HG02884 (cell line): ENCODE measurements around the gene DAD1.
"Not testable (repeated sequence)": the region's sequence is repeated elsewhere in the genome, so short reads cannot be mapped to it uniquely, and the experiment has no call there.

Source experiments
- ATAC-seq: cut with Tn5 transposase; IDR thresholded peaks from one replicate; pipeline ENCODE4 v1.9.1; 2021; ENCODE audit warnings: mild to moderate bottlenecking, moderate library complexity; ENCODE audit not compliant: unreplicated experiment

Gene DAD1

DNA sequence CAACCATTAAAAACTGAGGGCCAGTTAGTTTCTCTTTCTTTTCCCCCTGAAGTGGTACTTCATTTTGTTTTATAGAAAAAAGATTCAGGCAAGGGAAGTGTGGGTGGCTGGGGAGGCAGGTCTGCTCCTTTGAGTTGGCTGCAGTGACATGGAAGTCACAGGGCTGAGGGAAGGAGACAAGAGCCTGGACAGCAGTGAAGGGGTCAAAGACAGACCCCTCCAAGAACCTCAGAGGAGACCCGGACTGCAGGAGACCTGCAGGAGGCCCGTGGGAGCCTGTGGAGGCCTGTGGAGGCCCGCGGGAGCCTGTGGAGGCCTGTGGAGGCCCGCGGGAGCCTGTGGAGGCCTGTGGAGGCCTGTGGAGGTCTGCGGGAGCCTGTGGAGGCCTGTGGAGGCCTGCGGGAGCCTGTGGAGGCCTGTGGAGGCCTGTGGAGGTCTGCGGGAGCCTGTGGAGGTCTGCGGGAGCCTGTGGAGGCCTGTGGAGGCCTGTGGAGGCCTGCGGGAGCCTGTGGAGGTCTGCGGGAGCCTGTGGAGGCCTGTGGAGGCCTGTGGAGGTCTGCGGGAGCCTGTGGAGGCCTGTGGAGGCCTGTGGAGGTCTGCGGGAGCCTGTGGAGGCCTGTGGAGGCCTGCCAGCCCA lies 35.0 kb downstream of the DAD1 start:
- not testable (repeated sequence) for ATAC-seq

DNA sequence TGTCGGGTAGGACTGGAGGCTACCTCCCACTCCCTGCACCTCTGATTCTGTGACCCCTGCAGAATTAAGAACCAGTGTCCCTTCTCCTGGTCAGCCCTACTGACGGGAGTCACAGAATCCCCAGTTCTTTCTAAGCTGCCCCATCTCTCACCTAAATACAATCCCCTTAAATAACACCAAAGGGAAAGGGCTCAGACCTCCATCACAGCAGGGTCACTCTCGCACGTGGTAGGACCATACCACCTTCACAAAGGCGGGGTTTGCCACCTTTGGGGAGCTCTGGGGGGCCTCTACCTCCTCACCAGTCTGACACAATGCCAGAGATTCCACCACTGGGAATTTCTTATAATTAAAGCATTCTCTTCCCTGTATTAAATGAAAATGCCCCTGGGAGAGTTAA lies 35.6 kb downstream of the DAD1 start:
- ATAC-seq = no peak

GRCh38 chr14:22552827-22553076 lies 36.3 kb downstream of the DAD1 start:
- no peak for ATAC-seq

DNA sequence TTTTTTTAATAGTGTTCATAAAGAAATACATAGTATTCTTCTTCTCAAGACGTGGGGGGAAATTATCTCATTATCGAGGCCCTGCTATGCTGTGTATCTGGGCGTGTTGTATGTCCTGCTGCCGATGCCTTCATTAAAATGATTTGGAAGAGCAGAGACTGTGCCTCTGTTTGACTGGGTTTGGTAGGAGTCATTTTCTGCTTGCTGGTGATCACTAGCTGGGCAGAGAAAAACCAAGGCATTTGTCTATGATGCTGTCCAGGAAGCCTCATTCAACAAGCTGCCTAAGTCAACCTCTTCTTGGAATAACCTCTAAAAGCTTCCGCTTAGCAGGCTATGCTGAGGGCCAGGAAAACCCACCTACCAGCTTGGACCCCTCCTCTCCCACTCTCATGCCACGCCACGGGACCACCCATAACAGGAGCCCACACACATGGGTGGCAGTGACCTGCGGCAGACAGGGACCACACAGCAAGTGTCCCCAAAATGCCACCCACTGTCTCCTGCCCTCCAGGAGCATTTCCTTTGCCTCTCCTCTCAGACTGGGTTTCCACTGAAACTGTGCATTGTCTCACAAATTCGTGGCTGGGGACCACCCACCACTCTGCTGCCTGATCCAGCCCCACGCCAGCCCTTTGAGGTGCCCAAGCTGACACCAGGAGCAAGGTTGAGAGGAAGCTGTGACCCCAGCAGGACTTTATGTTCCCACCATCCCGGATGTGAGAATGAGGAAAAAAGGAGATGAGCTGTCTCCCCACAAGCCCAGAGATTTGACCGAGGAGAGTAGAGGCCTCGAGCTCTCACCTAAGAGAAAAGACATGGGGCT lies 36.8 kb downstream of the DAD1 start:
- no peak for ATAC-seq

DNA sequence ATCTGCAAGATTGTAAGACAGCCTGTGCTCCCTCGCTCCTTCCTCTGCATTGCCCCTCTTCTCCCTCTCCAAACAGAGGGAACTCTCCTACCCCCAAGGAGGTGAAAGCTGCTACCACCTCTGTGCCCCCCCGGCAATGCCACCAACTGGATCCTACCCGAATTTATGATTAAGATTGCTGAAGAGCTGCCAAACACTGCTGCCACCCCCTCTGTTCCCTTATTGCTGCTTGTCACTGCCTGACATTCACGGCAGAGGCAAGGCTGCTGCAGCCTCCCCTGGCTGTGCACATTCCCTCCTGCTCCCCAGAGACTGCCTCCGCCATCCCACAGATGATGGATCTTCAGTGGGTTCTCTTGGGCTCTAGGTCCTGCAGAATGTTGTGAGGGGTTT lies 37.4 kb downstream of the DAD1 start:
- ATAC-seq = no peak

- peak; percentile 70 for ATAC-seq
These were observed 38.9 kb downstream of the DAD1 start for GRCh38 chr14:22549981-22550673.

- ATAC-seq = no peak
These were observed 39.6 kb downstream of the DAD1 start for GRCh38 chr14:22549324-22549962.

DNA sequence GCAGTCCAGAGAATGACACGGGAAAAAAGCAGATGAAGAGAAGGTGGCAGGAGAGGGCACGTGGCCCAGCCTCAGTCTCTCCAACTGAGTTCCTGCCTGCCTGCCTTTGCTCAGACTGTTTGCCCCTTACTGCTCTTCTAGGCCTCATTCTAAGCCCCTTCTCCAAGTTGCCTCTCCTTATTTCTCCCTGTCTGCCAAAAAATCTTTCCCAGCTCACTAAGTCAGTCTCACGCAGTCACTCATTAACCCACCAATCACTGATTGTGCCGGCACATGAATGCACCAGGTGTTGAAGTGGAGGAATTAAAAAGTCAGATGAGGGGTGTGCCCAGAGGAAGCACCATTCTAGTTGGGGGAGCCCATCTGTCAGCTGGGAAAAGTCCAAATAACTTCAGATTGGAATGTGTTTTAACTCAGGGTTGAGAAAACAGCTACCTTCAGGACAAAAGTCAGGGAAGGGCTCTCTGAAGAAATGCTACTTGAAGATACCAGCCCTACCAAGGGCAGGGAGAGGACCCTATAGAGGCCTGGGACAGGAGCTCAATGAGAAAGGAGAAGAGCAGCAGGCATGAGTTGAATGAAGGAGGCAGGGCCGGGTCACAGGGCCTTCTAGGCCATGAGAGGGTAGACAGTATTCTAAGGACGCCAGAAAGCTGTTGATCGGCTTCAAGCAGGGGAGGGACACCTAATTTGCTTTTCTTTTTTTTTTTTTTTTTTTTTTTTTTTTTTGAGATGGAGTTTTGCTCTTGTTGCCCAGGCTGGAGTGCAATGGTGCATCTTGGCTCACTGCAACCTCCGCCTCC lies 40.9 kb downstream of the DAD1 start:
- ATAC-seq = no peak

DNA sequence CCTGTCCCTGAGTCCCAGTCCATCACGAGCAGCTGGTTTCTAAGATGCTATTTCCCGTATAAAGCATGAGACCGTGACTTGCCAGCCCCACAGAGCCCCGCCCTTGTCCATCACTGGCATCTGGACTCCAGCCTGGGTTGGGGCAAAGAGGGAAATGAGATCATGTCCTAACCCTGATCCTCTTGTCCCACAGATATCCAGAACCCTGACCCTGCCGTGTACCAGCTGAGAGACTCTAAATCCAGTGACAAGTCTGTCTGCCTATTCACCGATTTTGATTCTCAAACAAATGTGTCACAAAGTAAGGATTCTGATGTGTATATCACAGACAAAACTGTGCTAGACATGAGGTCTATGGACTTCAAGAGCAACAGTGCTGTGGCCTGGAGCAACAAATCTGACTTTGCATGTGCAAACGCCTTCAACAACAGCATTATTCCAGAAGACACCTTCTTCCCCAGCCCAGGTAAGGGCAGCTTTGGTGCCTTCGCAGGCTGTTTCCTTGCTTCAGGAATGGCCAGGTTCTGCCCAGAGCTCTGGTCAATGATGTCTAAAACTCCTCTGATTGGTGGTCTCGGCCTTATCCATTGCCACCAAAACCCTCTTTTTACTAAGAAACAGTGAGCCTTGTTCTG lies 41.6 kb downstream of the DAD1 start:
- no peak for ATAC-seq

GRCh38 chr14:22546722-22547071 lies 42.3 kb downstream of the DAD1 start:
- no peak for ATAC-seq

DNA sequence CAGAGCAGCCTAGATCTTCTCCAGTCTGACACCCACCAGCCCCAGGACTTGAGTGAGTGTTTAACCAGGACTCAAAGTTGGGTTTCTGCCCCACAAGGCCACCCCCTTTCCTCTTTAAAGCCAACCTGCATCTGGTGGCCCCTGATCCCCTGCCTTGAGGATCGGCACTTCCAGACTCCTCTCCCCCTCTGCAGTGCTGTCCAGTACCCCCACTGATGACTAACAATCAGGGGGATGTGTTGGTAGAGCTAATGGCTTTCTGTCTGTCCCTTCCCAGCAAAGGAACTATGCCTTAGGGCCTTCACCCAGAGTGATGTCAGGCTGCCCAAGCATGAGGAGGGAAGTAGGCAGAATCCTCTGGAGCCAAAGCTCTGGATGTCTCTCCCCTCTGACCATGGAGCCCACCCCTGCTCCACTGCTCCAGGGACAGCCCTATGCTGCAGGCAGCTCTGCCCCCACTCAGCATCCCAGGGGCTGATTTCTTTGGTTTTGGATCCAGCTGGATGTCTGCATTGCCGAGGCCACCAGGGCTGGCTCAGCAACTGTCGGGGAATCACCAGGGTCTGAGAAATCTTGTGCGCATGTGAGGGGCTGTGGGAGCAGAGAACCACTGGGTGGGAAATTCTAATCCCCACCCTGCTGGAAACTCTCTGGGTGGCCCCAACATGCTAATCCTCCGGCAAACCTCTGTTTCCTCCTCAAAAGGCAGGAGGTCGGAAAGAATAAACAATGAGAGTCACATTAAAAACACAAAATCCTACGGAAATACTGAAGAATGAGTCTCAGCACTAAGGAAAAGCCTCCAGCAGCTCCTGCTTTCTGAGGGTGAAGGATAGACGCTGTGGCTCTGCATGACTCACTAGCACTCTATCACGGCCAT lies 42.9 kb downstream of the DAD1 start:
- no peak for ATAC-seq

DNA sequence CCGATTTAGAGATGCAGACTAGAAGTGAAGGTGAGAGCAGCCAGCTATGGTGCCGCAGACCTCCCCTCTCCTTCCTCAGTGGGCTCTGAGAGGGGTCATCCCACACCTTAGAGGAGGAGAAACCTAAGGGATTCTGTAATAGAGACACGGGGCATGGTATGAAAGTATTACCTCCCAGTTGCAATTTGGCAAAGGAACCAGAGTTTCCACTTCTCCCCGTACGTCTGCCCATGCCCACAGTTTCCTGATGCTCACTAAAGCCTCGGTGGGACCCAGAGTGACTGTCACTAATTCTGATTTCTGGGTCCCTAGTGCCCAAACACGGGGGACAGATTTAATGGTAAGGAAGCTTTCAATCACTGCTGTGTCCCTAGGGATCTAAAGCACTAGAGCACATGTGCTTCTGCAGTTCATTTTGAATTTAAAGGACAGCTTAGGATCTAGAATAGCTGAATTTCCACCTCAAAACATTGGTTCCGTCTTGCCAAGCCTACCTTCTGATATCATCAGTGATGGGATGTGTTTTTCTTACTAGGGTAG lies 44.1 kb downstream of the DAD1 start:
- ATAC-seq = no peak

GRCh38 chr14:22544406-22544805 lies 44.6 kb downstream of the DAD1 start:
- no peak for ATAC-seq

- not testable (repeated sequence) for ATAC-seq
These were observed 45.3 kb downstream of the DAD1 start for GRCh38 chr14:22543570-22544357.

DNA sequence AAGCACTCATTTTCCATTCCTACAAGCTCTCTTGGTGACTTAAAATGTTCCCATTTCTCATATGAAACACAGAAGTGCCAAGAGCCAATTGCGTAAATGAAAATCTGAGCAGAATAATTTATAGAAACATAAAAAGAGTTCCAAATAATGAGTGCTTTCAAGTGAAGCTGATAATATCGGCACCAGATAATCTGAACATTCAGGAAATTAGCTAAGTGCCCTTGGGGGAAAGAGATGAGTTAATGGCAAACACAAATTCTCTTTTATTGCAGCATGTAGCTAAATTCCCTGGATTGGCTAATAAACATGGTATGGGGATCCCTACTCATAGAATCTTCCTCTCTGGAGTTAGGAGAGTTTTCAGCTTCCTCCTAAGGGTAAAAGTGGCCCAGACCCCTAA lies 46.7 kb downstream of the DAD1 start:
- no peak for ATAC-seq

- no peak for ATAC-seq
These were observed 47.3 kb downstream of the DAD1 start for GRCh38 chr14:22541721-22542120.

GRCh38 chr14:22540811-22541360 lies 48.1 kb downstream of the DAD1 start:
- no peak for ATAC-seq

- no peak for ATAC-seq
These were observed 48.7 kb downstream of the DAD1 start for GRCh38 chr14:22540293-22540692.
